GM18951 (cell line): Measurements from ENCODE around the gene TXN2.
"Not testable (repeated sequence)": the region's sequence is repeated elsewhere in the genome, so short reads cannot be mapped to it uniquely, and the experiment has no call there.

ENCODE experiments used
- POLR2A ChIP-seq: IDR thresholded peaks from 4 replicates; pipeline ENCODE4 v1.6.1; 2011; ENCODE audit warnings: mild to moderate bottlenecking; ENCODE audit not compliant: insufficient read length, insufficient read depth; ENCODE audit errors: extremely low read depth
- in situ Hi-C: fragments of 300-500 bp; cut with MboI; formaldehyde crosslinking; loops from one replicate; pipeline ENCODE4 v1.12.0; 2022; ENCODE audit warnings: low sequenced_read_pairs, mixed read lengths, inconsistent platforms; ENCODE audit not compliant: unreplicated experiment

The TXN2 gene

DNA sequence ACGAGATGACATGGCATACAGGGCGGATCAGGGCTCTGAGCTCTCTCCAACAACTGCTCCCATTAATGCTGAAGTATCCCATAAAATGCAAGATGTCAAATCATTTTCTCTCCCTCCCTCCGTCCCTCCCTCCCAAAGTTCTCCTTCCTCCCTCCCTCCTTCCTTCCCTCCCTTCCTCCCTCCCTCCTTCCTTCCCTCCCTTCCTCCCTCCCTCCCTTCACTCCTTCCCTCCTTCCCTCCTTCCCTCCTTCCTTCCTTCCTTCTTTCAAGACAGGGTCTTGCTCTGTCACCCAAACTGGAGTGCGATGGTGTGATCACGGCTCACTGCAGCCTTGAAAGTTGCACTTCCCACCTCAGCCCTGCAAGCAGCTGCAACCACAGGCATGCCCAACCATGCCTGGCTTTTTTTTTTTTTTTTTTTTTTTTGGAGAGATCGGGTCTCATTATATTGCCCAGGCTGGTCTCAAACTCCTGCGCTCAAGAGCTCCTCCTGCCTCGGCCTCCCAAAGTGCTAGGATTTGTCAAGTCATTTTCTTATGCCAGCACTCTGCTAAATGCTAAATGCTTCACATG, 38.2 kb downstream of the TXN2 start:
- in situ Hi-C loops, result no loop called here
- TF ChIP-seq POLR2A, result no peak

DNA sequence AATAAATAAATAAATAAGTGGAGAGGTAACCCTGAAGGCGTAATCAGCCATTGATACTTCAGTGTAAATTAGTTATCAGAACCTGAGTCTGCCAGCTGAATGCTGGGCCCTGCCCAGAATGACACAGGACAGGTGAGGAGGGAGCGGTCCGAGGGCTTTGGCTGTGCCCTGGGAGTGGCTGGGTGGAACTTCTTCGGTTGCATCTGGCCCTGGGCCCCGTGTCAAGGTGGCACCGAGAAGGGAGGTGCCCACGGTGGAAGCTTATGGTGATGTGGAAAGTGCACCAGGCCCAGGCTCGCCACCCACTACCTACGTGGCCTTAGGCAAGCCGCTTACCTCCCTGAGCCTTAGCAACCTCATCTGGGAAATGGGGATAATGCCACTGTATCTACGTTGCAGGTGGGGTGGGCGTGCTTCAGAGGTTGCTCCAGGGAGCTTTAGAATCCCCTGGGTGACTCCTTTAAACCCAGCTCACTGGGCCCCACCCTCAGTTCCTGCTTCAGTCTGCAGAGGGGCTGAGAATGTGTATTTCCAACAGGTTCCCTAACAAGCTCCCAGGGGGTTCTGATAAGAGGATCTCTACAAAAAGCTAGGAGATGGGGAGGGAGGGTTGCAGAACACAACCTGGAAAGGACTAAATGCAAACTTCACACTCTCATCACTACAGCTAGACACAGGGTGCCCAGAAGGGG, 38.8 kb downstream of the TXN2 start:
- no peak for TF ChIP-seq POLR2A
- in situ Hi-C loops, result no loop called here

DNA sequence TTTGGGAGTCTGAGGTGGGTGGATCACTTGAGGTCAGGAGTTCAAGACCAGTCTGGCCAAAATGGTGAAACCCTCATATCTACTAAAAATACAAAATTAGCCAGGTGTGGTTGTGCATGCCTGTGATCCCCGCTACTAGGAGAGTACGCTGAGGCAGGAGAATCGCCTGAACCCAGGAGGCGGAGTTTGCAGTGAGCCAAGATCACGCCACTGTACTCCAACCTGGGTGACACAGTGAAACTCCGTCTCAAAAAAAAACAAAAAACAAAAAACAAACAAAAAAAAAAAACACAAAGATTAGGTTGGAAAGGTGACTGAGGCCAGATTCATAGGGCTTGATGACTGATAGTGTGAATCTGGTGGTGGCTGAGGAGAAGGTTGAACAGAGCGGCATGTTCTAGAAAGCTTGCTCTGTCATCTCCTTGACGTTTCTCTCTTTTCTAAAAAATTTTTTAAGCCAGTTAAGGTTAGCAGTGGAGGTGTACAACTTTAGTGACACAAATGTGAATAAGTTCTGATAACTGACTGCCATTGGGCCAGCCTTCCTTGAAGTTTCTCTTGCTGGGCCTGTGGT, 40.9 kb downstream of the TXN2 start:
- no peak for TF ChIP-seq POLR2A
- in situ Hi-C loops, result no loop called here

- TF ChIP-seq POLR2A, result no peak
- in situ Hi-C loops, result no loop called here
Observed at GRCh38 chr22:36439481-36440271, 41.8 kb downstream of the TXN2 start.

DNA sequence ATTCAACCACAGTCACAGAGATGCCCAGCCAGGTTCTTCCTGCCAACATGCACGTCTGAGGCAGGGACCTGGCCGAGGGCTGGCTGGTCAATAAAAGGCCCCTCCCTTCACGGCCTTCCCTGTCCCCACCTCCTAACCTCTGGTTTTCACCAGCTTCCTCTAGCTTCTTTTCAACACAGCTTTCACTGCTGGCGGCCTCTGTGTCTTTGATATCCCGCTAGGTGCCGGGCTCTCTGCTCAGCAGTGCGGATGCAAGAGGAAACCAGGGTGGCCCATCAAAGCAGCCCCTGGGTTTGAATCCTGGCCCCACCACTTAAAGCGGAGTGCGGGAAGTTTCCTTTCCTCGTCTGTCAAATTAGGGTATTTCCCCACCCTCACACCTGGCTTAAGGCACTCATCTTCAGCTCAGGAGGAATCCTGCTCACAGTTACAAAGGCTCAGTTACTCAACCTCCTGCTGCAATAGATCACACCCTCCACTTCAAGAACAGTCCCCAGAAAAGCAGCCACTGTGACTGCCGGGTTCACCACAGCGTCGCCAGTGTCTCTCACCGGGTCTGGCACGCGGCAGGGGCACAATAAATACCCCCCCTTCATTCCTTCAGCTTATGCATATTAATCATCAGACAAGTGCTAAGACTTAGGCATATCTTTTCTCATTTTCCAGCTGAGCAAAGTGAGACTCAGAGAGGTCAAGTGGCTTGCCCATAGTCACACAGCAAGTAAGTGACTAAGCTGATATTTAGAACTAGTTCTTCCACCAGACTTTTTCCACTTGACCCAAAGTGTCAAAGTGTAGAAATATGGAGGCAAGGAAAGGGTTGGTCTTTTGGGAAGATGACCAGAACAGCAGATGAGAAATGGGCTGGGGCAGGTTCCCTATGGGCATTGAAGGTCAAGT, 45.7 kb downstream of the TXN2 start:
- TF ChIP-seq POLR2A, result no peak
- in situ Hi-C loops, result no loop called here

GRCh38 chr22:36433318-36434231, 47.9 kb downstream of the TXN2 start:
- TF ChIP-seq POLR2A, result no peak
- in situ Hi-C loops, result no loop called here

DNA sequence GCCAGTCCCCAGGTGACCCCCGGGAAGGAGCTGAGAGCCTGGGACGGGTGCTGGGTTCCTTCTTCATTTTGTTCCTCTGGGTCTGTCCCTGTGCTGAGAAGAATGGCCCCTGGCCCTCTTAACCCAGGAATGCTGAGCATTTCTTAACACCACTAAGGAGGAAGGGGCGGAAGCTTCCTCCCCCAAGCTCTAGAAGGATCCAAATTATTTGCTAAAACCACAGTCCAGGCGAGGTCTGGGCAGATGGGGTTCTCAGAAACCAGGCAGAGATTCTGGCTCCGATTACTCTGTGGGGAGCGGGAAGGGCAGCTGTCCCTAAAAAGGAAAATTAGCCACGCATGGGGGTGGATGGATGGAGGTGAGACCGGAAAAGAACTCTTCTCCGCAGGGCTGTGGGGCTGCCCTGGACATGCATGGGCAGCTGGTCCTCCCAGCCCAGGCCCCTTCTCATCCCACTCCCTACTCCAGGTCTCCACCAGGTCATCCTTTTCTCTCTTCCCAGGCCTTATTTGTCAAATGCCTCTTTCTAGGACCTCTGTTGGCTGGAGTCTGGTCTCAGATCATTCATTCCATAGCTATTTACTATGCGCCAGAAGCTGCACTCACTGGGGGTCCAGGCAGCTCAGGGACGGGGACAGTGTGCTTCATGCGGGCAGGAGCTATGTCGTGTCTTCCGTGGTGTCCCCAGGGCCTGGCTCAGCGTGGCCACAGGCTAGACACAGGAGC, 48.7 kb downstream of the TXN2 start:
- in situ Hi-C loops, result no loop called here
- no peak for TF ChIP-seq POLR2A

DNA sequence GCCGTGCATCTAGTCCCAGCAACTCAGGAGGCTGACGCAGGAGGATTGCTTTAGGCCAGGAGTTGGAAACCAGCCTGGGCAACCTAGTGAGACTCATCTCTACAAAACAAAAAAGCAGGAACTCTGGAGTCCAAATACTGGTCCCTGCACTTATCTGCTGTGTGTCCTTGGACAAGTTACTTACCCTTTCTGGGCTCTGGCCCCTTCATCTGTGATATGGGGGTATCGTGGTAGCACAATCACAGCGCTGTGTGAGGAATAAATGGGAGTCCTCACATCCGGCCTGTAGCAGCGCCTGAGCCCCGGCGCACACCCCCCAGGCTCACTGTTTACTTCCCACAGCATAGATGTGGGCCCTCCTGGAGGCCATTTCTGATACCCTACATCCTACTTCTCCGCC, 49.5 kb downstream of the TXN2 start:
- in situ Hi-C loops, result no loop called here
- TF ChIP-seq POLR2A, result no peak

- in situ Hi-C loops, result no loop called here
- no peak for TF ChIP-seq POLR2A
Observed at GRCh38 chr22:36430863-36431262, 50.6 kb downstream of the TXN2 start.

DNA sequence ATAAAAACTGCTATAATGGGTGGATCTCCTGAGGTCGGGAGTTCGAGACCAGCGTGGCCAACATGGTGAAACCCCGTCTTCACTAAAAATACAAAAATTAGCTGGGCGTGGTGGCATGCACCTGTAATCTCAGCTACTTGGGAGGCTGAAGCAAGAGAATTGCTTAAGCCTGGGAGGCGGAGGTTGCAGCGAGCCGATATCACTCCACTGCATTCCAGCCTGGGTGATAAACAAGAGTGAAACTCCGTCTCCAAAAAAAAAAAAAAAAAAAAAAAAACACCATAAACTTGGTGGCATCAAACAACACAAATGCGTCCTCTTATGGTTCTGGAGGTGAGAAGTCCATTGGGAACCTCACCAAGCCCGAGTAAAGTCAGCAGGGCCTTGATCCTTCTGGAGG, 53.5 kb downstream of the TXN2 start:
- in situ Hi-C loops, result not testable (repeated sequence)

DNA sequence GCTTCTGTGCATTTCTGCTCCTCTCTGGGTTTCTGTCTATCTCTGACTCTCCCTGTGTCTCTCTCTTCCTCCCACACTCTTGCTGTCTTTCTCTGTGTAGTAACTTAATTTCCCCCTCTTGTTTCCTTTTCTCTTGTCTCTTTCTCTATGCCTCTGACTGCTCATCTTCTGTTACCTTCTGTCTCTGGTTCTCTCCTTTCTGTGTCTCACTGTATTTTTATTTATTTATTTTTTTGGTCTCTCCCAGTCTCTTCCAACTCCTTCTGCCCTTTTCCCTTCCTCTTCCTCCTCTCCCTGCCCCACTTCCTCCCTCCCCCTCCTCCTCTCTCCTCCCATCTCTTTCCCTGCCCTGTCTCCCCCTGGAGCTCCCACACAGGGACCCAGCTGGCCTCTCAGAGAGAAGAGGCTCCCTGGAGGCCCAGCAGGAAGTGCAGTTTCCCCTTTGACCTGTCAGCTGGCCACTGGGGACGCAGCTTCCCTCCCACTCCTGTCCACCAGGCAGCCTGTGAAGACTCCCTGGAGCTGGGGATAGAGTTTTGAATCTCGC, 55.4 kb downstream of the TXN2 start:
- TF ChIP-seq POLR2A, result no peak
- in situ Hi-C loops, result no loop called here
